ENCODE results near the gene MTF1.
A peak's percentile ranks its signal among the peaks of the same experiment; 100 is the strongest.
"Not testable (repeated sequence)": the region's sequence is repeated elsewhere in the genome, so short reads cannot be mapped to it uniquely, and the experiment has no call there.

Gene MTF1

DNA sequence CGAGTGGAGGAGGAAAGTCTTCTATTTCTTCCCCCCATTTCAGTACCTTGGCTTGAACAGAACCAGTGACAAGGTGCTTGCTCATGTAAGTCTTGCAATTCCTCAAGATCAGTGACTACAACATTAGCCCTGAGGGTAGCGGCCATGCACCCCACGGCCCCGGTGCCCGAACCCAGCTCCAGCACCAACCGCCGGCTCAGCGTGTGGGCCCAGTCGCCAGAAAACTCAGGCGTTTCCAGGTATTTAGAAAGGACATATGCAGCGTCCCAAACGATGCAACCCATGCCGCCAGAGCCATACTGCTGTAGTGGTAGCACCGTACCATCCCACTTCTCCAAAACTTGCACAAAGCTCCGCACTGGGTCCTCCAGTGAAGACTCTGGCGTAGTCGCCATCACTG is 76.9 kb downstream of the MTF1 start:
- no peak for DNase-seq

DNA sequence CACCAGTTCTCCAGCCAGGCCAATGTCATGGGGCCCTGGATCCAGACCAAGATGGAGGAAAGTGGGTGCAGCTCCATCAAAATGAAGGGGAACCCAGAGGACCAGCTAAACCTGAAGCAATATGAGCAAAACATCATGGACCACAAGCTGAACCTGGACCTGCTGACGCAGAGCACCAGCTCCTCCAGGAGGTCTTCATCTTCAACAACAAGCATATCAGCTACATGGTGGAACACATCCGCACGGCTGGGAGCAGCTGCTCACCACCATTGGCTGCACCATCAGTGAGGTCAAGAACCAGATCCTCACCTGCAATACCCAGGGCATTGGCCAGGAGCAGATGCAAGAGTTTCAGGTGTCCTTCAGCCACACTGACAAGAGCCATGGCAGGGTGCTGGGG is 80.7 kb downstream of the MTF1 start:
- DNase-seq = no peak

DNA sequence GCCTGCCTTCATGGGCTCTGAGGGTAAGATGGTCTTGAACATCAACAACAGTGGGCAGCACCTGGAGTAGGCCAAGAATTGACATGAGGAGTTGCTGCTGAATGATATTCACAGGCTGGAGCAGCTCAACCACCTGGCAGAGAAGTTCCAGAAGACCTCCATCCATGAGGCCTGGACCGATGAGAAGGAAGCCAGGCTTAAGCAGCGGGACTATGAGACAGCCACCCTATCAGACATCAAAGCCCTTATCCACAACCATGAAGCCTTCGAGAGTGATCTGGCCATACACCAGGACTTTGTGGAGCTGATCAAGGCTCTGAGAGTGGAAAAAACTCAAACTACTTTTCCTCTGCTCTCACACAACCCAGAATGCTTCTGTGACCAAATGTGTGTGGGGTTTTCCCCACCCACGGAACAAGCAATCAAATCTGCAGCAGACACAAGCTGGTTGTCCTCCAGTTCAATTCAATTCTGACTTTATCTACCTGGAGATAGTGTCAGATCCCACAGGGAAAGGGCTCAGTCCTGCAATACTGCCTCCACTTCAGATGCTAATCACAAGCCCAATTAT is 82.4 kb downstream of the MTF1 start:
- DNase-seq = no peak

DNA sequence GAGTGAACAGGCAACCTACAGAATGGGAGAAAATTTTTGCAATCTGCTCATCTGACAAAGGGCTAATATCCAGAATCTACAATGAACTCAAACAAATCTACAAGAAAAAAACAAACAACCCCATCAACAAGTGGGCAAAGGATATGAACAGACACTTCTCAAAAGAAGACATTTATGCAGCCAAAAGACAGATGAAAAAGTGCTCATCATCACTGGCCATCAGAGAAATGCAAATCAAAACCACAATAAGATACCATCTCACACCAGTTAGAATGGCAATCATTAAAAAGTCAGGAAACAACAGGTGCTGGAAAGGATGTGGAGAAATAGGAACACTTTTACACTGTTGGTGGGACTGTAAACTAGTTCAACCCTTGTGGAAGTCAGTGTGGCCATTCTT is 88.0 kb downstream of the MTF1 start:
- DNase-seq = not testable (repeated sequence)

DNA sequence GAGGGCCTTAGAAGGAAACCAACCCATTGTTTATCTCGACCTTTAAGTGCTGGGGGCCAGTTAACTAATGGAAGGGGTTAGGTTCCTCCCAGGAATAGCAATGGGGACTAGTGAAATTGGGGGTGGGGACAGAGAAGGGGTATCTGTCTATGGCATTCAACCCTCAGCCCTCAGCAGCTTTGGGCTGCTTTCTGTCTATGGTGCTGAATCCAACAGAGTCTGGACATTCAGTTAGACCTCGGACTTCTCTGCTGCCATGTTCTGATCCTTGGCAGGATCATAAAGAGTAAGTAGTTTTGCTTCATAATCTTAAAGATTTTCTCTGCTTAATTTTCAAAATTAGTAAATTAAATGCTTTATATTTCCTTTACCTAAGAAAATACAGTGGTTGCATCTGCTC is 91.9 kb downstream of the MTF1 start:
- no peak for DNase-seq

DNA sequence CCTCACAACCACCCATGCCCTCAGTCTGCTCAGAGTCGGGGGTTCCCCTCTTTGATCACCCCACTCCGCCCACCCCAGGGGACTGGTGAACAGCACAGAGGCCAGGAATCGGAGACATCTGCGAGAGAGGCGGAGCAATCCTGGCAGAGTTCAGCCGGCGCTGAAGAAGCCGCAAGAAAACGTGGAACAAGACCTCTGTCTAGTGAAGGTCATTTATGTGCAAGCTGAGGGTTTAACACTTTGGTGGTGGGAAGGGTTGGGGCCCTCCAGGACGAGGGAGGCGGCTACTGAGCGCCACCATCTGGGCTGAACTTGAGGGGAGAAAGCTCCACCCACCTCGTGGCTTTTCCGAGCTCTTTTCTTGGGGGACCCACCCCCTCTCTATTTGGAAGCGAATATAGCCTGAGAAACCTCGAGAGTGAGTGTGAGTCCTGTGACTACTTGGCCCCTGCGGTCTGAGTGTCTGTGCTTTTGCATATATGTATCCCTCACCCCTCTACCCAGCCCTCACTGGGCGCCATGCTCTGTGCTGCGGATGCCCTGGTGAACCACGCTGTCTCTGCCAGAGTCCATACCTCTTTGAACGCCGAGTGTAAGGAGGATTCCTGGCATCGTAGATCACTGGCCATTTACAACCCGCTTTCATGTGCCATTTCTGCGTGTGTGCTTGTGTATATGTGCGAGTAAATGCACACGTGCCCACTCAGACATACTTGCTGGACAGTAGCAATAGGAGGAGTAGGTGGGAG is 93.3 kb downstream of the MTF1 start:
- DNase-seq = no peak

DNA sequence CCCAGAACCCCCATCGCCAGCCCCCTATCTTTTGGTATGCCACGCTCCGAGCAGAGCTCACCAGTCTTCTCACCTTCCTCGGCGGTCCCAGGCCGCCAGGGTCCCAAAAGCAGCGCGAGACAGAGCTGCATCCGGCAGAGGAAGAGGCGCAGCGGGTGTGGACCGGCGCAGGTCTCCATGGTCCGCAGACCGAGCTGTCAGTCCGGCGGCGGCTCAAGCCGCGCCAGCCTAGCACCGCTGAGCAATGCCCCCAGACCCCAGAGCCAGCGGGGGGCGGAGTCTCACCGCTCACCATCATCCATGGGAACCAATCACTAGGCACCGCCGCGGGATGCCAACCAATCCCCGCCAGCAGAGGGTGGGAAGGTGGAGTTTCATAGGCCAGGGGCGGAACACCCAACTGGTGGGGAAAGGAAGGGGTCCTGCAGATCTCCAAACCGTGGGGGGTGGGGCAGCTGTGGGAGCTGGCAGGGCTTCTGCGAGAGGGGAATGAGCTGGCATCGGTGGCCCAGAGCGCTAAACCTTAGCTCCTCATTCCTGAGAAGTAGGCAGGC is 94.4 kb downstream of the MTF1 start, which contains the start of gene EPHA10:
TSS of gene EPHA10 (minus strand) at position 233 of the 554 bp plus-strand sequence. CDS start at position 179, 54 bp downstream.
- peak; percentile 27 for DNase-seq

DNA sequence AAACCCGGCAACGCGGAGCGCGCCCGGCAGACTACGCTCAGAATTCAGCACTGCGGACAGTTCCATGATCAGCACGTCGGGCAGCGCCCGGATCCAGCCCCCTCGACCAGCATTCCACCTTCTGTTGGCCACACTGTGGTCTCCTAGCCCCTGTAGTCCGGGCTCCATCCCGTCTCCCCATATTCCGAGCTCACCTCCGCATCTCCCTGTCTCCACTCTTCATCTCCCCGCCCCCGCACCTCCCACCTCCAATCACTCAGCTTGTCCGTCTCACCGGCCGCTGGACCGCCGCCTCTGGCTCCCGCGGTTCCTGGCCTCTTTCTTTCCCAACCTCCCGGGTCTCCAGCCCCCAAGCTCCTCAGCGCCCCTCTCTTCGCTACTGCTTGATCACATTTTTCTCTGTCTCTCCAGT is 95.0 kb downstream of the MTF1 start:
- no peak for DNase-seq

DNA sequence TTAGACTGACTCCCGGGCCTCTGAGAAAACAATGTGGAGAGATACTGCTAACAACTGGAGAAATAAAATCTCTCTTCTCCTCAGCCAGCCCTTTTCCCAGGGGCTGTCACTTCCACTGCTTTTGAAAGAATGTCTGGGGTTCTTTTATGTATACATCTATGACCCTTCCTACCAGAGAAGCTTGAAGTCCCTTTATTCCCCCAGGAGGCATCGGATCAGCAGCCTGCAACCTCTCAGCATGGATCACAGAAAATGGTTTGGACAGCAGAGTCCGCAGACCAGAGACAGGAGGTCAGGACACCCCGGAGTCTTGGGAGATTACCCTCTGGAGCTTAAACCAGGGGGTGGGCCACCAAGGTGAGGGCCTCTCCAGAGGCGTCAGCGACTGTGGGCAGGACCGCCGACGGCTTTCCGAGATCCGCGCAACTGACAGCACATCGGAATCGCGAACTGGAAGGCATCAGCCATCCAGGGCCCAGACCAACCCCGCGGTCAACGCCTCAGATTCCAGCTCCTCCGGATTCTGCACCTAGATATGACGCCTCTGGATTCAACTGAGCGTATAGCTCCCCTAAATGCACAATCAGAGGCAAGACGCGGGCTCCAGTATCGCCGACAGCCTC is 95.5 kb downstream of the MTF1 start:
- no peak for DNase-seq

DNA sequence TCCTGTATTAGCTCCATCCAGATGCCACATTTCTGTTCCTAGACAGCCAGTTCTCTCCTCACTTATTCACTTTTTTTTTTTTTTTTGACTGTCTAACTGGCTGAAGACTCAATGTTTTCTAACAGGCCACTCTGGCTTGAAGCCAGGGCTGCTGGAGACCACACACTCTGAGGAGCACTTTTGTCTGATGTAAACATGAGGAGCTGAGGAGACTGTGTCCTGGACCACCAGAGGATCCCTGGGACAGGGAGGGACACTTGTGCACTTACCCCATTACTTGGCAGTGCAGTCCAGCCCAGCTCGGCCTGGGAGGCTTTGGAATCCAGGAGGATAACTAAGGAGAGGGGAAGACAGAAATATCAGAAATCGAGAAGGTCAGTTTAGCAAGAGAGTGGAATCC is 96.9 kb downstream of the MTF1 start:
- DNase-seq = no peak

DNA sequence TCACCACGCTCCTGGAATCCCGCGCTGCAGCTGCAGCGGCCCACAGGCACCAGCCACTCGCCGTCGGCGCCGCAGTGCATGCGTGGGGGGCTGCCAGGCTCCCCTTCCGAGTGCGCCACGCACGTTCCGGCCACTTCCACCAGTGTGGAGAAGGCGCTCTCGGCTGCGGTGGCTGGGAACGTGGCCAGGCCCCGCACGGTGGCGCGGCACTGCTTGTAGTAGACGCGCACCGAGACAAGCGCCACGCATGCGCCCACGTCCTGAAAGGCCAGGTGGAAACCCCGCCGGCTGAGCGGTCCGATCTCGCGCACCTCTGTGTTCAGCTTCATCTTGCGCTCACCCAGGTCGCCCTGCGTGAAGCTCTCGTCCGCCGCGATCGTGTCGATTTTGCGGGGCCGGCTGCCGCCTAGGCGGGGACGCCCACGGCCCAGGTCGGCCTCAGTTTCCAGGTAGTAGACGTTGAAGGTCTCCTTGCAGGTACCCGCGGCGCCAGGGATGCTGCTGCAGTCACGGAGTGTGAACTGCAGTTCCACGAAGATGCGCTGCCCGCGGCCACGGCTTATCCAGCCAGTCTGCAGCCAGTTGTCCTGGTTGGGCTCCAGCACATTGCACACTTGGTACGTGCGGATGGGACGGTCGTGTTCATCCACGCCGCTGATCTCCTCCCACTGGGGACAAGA is 97.8 kb downstream of the MTF1 start:
- DNase-seq = no peak

Data from DMS 273 treated with DMSO at 0.1 percent for 48 hours (cell line).